GM12875 (cell line): ENCODE measurements around the gene DNAH17.

Experiments used
- H3K4me3 ChIP-seq: one replicate; pipeline ENCODE4 v1.5.1; 2011; ENCODE audit warnings: low read depth, low read length, control low read depth
- CTCF ChIP-seq: IDR thresholded peaks from 2 replicates; pipeline ENCODE4 v1.5.1; 2011; ENCODE audit warnings: low read depth, mild to moderate bottlenecking, control low read depth, inconsistent platforms, low read length, moderate library complexity, borderline replicate concordance; ENCODE audit not compliant: insufficient read depth

Gene DNAH17

GRCh38 chr17:78619334-78619733, 42.1 kb upstream of the DNAH17 start:
- no peak overlapping the region for H3K4me3 ChIP-seq
- TF ChIP-seq CTCF, result no peak

GRCh38 chr17:78618264-78619066, 41.3 kb upstream of the DNAH17 start:
- no peak for TF ChIP-seq CTCF
- H3K4me3 ChIP-seq, result no peak overlapping the region

- H3K4me3 ChIP-seq, result no peak overlapping the region
These were observed 40.4 kb upstream of the DNAH17 start for GRCh38 chr17:78617511-78618061.

GRCh38 chr17:78616946-78617345, 39.8 kb upstream of the DNAH17 start:
- H3K4me3 ChIP-seq, result no peak overlapping the region
- TF ChIP-seq CTCF, result no peak

More at GRCh38 chr17:78617511-78618061, 40.4 kb upstream of the DNAH17 start:
- no peak for TF ChIP-seq CTCF

GRCh38 chr17:78615631-78616030, 38.4 kb upstream of the DNAH17 start:
- H3K4me3 ChIP-seq, result no peak overlapping the region

GRCh38 chr17:78613416-78613815, 36.2 kb upstream of the DNAH17 start:
- no peak overlapping the region for H3K4me3 ChIP-seq
- TF ChIP-seq CTCF, result no peak

More at GRCh38 chr17:78615631-78616030, 38.4 kb upstream of the DNAH17 start:
- TF ChIP-seq CTCF, result no peak

GRCh38 chr17:78611607-78612006, 34.4 kb upstream of the DNAH17 start:
- no peak overlapping the region for H3K4me3 ChIP-seq

More at GRCh38 chr17:78611607-78612006, 34.4 kb upstream of the DNAH17 start:
- no peak for TF ChIP-seq CTCF
